Gastroesophageal sphincter (tissue), 3 donors: ENCODE measurements around the gene TELO2.

ENCODE experiments used
- POLR2A ChIP-seq, 2 donors: fragments of 450-650 bp; IDR thresholded peaks; one replicate each; pipeline ENCODE4 v1.6.1; 2017; ENCODE audit warnings: antibody characterized with exemption in 2 of 2, mild to moderate bottlenecking in 2 of 2, moderate library complexity in 1 of 2
- POLR2AphosphoS5 ChIP-seq: sonication (generic); formaldehyde crosslinking; IDR thresholded peaks from one replicate; pipeline ENCODE4 v1.6.1; 2017; ENCODE audit warnings: antibody characterized with exemption
- TF ChIP-seq, protein P1 (sequence below), 4 experiments: fragments of 200-600 bp in 2 of 4; fragments of 450-650 bp in 2 of 4; sonication (generic) in 1 of 4; IDR thresholded peaks; one replicate each; pipeline ENCODE4 v1.5.1; 2017 to 2019; ENCODE audit warnings: antibody characterized with exemption in 4 of 4, mild to moderate bottlenecking in 2 of 4, moderate library complexity in 2 of 4

DNA sequence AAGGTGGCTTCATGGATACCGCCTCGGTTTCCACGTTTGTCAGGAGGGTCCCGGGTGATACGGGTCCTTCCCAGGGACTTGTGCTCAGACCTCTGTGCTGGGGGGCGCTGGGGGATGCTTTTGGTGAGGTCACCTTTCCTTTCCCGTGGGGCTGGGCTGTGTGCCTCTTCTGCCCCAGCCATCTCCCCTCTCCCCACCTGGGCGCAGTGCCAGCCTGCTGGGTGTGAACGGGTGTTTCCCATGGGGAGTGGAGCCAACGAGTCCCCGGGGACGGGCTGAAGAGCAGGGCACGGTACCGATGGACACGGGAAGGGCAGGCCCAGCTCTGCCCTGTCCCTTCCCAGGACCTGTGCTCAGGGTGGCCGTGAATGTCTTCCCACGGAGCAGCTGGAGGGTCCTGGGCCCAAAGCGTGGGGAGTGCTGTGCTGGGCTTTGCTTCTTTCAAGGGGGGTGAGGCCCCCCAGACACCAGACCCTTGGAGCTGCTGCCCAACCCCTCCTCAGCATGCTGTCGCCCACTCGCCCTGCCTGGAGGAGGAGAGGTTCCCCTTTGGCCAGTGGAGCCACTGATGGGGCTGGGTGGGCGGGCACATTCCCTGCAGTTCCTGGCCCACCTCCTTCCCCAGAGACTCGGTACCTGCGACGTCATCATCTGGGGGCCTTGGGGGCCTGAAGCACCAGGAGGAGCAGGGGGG is 15.5 kb downstream of the TELO2 start:
- TF ChIP-seq, protein P1, sequence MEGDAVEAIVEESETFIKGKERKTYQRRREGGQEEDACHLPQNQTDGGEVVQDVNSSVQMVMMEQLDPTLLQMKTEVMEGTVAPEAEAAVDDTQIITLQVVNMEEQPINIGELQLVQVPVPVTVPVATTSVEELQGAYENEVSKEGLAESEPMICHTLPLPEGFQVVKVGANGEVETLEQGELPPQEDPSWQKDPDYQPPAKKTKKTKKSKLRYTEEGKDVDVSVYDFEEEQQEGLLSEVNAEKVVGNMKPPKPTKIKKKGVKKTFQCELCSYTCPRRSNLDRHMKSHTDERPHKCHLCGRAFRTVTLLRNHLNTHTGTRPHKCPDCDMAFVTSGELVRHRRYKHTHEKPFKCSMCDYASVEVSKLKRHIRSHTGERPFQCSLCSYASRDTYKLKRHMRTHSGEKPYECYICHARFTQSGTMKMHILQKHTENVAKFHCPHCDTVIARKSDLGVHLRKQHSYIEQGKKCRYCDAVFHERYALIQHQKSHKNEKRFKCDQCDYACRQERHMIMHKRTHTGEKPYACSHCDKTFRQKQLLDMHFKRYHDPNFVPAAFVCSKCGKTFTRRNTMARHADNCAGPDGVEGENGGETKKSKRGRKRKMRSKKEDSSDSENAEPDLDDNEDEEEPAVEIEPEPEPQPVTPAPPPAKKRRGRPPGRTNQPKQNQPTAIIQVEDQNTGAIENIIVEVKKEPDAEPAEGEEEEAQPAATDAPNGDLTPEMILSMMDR (IDR thresholded peaks at IDR 0.05): no peak
- no peak for TF ChIP-seq POLR2A (IDR thresholded peaks at IDR 0.05)
- TF ChIP-seq POLR2AphosphoS5: no peak
